ENCODE data around the gene SCTR.

The SCTR gene

DNA sequence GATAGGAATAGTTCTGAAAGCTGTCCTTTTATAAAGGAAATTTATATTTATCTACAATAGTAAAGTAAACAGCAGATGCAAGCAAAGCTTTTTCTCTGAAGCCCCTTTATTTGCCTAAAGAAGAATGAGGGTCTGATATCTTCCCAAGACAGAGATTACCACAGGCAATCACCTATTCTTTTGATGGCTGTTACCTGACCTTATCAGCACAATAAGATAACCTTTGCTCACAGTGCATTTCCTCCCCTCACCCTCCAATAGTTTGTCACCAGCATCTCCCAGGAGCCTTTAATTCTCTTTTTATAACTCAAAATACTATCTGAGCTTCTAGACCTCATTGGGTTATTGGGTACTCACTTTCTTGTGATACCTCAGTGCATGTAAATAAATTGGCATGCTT, 13.5 kb upstream of the SCTR start:
- no peak for TF ChIP-seq TOX (CRISPR knock-in tag; IDR thresholded peaks at IDR 0.05; ENCODE audit: borderline replicate concordance)
- TF ChIP-seq CSDC2 (CRISPR knock-in tag; IDR thresholded peaks at IDR 0.05): no peak
- TF ChIP-seq ARNTL (CRISPR knock-in tag; IDR thresholded peaks at IDR 0.05; ENCODE audit: borderline replicate concordance, low read depth): no peak
- TF ChIP-seq, protein P1, sequence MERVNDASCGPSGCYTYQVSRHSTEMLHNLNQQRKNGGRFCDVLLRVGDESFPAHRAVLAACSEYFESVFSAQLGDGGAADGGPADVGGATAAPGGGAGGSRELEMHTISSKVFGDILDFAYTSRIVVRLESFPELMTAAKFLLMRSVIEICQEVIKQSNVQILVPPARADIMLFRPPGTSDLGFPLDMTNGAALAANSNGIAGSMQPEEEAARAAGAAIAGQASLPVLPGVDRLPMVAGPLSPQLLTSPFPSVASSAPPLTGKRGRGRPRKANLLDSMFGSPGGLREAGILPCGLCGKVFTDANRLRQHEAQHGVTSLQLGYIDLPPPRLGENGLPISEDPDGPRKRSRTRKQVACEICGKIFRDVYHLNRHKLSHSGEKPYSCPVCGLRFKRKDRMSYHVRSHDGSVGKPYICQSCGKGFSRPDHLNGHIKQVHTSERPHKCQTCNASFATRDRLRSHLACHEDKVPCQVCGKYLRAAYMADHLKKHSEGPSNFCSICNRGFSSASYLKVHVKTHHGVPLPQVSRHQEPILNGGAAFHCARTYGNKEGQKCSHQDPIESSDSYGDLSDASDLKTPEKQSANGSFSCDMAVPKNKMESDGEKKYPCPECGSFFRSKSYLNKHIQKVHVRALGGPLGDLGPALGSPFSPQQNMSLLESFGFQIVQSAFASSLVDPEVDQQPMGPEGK (CRISPR knock-in tag; IDR thresholded peaks at IDR 0.05; ENCODE audit: borderline replicate concordance): no peak
- TF ChIP-seq ZFP3 (CRISPR knock-in tag; IDR thresholded peaks at IDR 0.05): no peak
- ATAC-seq: no peak

DNA sequence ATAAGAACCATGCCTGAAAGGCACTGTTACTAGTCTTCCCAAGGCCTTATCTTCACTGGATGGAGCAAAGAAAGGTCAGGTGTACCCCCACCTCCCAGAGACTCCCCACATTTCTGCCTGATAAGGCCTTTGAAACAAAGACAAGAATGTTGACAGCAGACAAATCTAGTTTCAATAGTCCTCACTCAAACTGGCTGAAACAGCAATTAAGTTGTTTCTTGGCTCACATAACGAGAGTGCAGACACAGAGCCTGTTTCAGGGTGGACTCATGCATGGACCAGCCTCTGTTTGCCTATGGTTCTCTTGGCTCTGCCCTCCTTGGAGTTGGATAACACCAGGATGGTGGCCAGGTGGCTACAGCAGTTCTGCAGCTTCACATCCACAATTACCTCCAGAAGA, 12.4 kb upstream of the SCTR start:
- no peak for ATAC-seq
- no peak for TF ChIP-seq ISL1 (CRISPR knock-in tag; IDR thresholded peaks at IDR 0.05)
- TF ChIP-seq BACH2 (CRISPR knock-in tag; IDR thresholded peaks at IDR 0.05; ENCODE audit: borderline replicate concordance): no peak
- TF ChIP-seq SNAI2 (CRISPR knock-in tag; IDR thresholded peaks at IDR 0.05): no peak
- TF ChIP-seq ESRRG (CRISPR knock-in tag; IDR thresholded peaks at IDR 0.05): no peak
- TF ChIP-seq, protein P2, sequence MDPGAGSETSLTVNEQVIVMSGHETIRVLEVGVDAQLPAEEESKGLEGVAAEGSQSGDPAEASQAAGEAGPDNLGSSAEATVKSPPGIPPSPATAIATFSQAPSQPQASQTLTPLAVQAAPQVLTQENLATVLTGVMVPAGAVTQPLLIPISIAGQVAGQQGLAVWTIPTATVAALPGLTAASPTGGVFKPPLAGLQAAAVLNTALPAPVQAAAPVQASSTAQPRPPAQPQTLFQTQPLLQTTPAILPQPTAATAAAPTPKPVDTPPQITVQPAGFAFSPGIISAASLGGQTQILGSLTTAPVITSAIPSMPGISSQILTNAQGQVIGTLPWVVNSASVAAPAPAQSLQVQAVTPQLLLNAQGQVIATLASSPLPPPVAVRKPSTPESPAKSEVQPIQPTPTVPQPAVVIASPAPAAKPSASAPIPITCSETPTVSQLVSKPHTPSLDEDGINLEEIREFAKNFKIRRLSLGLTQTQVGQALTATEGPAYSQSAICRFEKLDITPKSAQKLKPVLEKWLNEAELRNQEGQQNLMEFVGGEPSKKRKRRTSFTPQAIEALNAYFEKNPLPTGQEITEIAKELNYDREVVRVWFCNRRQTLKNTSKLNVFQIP (CRISPR knock-in tag; IDR thresholded peaks at IDR 0.05; ENCODE audit: borderline replicate concordance, low read depth): no peak
- TF ChIP-seq TOX (CRISPR knock-in tag; IDR thresholded peaks at IDR 0.05; ENCODE audit: borderline replicate concordance): no peak
- no peak for TF ChIP-seq TCF4 (CRISPR knock-in tag; IDR thresholded peaks at IDR 0.05; ENCODE audit: borderline replicate concordance)
- no peak for TF ChIP-seq CSDC2 (CRISPR knock-in tag; IDR thresholded peaks at IDR 0.05)
- TF ChIP-seq, protein P3, sequence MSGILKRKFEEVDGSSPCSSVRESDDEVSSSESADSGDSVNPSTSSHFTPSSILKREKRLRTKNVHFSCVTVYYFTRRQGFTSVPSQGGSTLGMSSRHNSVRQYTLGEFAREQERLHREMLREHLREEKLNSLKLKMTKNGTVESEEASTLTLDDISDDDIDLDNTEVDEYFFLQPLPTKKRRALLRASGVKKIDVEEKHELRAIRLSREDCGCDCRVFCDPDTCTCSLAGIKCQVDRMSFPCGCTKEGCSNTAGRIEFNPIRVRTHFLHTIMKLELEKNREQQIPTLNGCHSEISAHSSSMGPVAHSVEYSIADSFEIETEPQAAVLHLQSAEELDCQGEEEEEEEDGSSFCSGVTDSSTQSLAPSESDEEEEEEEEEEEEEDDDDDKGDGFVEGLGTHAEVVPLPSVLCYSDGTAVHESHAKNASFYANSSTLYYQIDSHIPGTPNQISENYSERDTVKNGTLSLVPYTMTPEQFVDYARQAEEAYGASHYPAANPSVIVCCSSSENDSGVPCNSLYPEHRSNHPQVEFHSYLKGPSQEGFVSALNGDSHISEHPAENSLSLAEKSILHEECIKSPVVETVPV (CRISPR knock-in tag; IDR thresholded peaks at IDR 0.05): no peak
- TF ChIP-seq PPARA (CRISPR knock-in tag; IDR thresholded peaks at IDR 0.05; ENCODE audit: borderline replicate concordance): no peak
- TF ChIP-seq ZNF8 (CRISPR knock-in tag; IDR thresholded peaks at IDR 0.05): no peak
- TF ChIP-seq, protein P1 (CRISPR knock-in tag; IDR thresholded peaks at IDR 0.05; ENCODE audit: borderline replicate concordance): no peak
- no peak for TF ChIP-seq ZC3H10 (CRISPR knock-in tag; IDR thresholded peaks at IDR 0.05)
- no peak for TF ChIP-seq OSR1 (CRISPR knock-in tag; IDR thresholded peaks at IDR 0.05)
- TF ChIP-seq ZFP30 (CRISPR knock-in tag; IDR thresholded peaks at IDR 0.05): no peak
- TF ChIP-seq ZFP3 (CRISPR knock-in tag; IDR thresholded peaks at IDR 0.05): no peak
- TF ChIP-seq RARB (CRISPR knock-in tag; IDR thresholded peaks at IDR 0.05): no peak
- TF ChIP-seq, protein P4, sequence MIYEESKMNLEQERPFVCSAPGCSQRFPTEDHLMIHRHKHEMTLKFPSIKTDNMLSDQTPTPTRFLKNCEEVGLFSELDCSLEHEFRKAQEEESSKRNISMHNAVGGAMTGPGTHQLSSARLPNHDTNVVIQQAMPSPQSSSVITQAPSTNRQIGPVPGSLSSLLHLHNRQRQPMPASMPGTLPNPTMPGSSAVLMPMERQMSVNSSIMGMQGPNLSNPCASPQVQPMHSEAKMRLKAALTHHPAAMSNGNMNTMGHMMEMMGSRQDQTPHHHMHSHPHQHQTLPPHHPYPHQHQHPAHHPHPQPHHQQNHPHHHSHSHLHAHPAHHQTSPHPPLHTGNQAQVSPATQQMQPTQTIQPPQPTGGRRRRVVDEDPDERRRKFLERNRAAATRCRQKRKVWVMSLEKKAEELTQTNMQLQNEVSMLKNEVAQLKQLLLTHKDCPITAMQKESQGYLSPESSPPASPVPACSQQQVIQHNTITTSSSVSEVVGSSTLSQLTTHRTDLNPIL (CRISPR knock-in tag; IDR thresholded peaks at IDR 0.05; ENCODE audit: low read depth): no peak
- no peak for TF ChIP-seq ARNTL (CRISPR knock-in tag; IDR thresholded peaks at IDR 0.05; ENCODE audit: borderline replicate concordance, low read depth)

DNA sequence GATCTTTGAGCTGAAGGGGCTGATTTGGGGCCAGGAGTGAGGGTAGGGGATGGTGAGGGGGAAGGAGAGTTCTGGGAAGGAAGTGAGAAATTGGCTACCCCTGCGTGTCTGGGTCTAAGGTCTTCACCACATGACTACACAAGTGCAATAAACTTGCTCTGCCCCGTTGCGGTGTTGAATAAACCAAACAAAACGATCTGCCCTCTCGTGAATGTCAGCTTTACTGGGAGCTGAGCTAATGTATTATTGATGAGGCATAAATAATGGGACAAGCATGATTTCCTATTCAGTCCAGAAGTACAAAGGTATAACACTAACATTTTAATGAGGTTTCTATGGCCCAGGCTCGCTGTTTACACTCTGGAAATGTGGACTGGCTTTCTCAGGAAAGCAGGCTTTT, 11.9 kb upstream of the SCTR start:
- no peak for ATAC-seq
- no peak for TF ChIP-seq GLIS3 (CRISPR knock-in tag; IDR thresholded peaks at IDR 0.05)

DNA sequence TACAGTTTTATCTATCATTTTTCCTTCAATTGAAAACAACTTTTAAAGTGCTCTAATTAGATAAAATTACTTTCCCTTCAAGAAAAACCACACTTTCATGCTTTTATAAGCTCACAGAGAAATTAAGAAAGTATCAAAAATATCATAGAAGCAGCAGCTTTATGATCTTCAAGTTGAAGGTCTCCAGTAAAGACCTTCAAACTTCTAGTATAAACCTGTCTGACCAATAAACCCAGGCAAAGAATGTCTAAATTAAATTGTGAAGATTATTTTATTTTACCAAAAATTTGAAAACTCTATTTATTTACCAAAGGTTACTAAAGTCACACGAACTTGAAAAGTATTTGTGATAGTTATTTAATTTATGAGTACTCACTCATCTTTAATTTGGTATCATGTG, 9.3 kb upstream of the SCTR start:
- TF ChIP-seq ZFP3 (CRISPR knock-in tag; IDR thresholded peaks at IDR 0.05) (no peak), BACH2 (CRISPR knock-in tag; IDR thresholded peaks at IDR 0.05; ENCODE audit: borderline replicate concordance) (no peak), ZNF565 (CRISPR knock-in tag; conservative IDR thresholded peaks at IDR 0.05; ENCODE audit: low read depth) (no peak), ZC3H10 (CRISPR knock-in tag; IDR thresholded peaks at IDR 0.05) (no peak)
- TF ChIP-seq, protein P3 (CRISPR knock-in tag; IDR thresholded peaks at IDR 0.05): no peak
- TF ChIP-seq, protein P2 (CRISPR knock-in tag; IDR thresholded peaks at IDR 0.05; ENCODE audit: borderline replicate concordance, low read depth): no peak
- TF ChIP-seq, protein P4 (CRISPR knock-in tag; IDR thresholded peaks at IDR 0.05; ENCODE audit: low read depth): no peak

More for the DNA sequence above, 9.3 kb upstream of the SCTR start:
- no peak for ATAC-seq

Measured in SK-N-SH treated with all-trans-retinoic acid at 6 μM for 48 hours (cell line).